ENCODE data around the gene CCR9.

Gene CCR9

GRCh38 chr3:45873638-45874037 lies 12.7 kb upstream of the CCR9 start:
- no peak for DNase-seq

DNA sequence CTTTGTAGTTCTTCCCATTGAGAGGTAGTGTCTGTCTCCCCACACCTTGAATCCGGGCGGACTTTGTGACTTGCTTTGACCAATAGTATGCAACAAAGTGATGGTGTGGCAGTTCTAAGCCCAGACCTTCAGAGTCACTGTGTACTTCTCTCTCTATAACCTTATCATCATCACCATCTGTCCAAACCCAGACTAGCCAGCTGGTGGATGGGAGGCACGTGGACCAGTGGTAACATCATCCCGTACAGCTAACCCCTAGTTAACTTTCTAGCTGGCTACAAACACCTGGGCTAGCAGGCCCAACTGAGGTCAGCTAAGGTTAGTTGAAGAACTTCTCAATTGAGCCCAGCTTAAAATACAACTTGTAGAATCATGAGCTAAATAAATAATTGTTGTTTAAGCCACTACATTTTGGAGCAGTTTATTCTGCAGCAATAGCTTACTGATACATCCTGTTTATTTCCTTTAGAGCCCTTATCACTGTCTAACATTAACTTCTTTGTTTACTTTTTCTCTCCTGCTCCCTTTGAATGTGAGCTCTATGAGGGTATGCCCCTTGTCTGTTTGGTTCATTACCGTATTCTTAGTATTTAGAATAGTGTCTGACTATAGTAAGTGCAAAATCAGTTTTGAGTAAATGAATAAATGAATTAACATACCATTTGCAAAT lies 11.5 kb upstream of the CCR9 start:
- DNase-seq, result no peak

DNA sequence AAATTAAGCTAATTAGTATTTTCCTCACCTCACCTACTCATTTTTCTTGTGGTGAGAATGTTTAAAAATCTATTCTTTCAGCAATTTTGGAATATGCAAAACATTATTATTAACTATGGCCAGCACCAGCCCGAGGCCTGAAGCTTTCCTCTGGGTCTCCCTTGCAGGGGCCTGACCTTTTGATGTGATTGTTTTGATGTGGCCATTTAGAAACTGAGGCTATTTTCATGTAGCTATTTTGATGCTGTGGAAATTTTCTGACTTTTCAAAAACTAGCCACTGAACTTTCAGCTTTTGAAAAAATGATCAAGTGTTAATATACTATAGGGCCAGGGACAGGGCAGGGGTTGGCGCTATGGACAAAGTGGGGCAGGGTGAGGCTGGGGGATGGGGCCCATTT lies 8.2 kb upstream of the CCR9 start:
- DNase-seq, result no peak

DNA sequence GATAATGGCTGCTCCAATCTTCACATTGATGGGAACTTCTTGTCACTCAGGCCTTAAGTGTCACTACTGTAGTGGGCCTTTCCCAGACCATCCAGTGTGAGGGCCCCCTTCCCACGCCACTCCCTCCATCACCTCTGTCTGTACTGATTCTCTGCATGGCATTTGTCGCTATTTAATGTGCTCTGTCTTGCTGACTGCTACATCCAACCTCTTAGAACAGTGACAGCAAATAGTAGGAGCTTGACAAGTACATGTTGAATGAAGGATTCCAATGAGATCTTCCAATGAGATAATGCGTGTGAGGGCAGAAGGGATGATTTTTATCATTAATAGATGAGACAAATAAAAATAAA lies 5.6 kb upstream of the CCR9 start:
- DNase-seq, result no peak

DNA sequence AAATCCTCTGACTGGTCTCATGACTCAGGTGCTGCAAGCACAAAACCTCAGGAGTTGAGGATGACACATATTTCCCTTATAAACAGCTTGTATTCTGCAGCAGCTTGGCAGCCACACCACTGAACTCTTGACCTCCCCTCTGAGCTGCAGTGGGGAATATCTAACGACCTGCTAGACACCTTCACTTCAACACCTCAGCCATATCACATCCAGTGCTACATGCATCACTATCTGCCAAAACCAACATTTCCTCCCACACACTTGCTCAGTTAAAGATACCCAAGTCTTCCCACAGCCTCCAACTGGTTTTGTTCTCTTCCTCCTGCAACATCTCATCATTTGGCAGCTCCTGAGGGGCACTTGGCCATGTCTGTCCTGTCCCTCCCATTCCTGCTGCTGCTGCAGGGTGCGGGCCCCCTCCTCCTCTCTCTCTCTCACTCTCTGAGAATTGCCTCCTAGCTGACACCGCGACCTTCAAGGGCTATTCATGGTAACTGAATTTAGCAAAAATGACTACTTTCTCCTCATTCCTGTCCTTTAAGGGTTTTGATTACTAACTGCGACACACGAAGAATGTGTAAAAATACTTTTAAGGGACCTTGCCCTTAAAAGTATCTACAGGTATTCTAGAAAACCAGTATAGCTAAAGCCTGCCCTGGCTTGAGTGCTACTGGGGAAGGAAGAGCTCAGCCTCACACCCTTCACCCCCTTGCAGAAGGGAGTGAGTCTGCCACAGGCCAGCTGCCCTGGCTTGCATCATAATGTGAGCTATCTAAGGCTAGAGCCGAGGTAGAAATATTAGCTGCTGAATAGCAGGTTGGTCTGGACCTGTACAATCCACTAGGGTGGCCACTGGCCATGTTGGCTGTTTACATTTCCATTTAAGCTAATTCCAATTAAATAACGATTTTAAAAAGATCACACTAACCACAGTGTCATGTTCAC lies 5.0 kb upstream of the CCR9 start:
- DNase-seq, result no peak

GRCh38 chr3:45884368-45885201 lies 1.8 kb upstream of the CCR9 start:
- no peak for DNase-seq

DNA sequence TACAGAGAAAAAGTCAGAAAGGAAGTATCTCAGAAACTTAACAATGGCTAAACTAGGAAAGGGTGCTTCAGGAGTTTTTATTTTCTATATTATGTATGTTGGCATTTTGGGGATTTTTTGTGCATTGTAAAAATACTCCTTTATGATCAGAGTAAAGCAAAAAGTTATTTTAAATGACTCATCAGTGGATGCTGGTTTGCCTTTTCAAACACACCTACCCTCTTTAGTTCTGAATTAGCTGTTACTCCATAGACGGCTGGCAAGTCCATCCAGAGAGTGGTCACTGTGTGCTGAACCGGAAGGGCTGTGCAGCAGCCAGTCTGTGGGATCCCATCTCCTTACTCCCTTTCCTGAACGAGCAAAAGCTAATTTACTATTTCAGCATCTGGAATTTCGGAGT lies 942 bp downstream of the CCR9 start:
- DNase-seq, result no peak

DNA sequence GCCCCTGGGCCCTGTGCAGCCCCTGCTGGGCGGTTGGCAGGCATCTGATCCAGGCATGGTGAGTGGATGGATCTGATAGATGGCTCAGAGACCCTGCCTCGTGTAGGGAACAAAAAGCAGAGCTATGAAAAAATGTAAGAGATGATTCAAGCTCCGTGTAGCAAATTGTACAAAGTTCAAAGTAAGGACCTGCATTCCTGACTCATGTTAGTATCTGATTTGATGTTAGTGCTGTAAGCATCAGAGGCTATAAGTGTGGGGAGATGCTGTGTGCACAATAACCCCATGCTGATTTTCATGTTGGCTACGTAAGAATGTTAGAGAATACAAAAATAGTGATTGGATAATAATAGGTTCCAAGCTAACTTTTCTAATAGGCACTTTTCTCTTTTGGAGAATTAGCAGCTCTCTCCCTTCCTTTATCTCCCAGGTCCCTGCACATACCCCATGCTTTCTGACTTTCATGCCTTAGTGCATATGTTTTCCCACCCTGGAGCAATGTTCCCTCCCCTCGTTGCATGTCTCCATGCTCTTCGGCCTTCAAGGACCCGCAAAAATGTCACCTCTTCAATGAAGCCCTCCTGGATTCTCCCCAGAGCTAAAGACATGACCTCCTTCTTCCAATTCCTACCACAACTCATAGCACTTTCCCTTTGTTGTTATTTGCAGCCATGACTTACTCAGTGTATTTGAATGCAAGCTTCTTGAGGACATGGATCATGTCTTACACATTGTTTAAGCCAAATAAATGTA lies 1.6 kb downstream of the CCR9 start:
- no peak for DNase-seq

DNA sequence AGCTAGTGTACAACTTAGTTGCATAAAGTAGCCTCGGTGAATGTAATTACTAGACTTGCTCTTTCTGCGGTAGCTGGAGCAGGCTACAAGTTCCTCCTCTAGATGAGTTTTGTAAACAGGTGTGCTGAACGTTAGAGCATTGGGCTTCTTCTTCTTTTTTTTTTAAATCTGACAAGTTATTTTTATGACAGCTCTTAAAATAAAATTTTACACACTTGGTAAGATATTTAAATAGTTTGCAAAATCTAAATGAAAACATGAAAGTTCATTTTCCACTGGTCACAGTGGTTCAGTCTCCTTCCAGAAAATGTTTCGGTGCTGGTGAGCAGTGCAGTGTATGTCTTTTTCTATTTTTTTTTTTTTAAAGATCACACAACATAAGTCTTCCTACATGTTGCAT lies 3.0 kb downstream of the CCR9 start:
- no peak for DNase-seq

GRCh38 chr3:45890405-45890804 lies 4.1 kb downstream of the CCR9 start:
- no peak for DNase-seq

GRCh38 chr3:45892161-45892560 lies 5.8 kb downstream of the CCR9 start:
- no peak for DNase-seq

GRCh38 chr3:45894015-45894414 lies 7.7 kb downstream of the CCR9 start:
- DNase-seq, result no peak

DNA sequence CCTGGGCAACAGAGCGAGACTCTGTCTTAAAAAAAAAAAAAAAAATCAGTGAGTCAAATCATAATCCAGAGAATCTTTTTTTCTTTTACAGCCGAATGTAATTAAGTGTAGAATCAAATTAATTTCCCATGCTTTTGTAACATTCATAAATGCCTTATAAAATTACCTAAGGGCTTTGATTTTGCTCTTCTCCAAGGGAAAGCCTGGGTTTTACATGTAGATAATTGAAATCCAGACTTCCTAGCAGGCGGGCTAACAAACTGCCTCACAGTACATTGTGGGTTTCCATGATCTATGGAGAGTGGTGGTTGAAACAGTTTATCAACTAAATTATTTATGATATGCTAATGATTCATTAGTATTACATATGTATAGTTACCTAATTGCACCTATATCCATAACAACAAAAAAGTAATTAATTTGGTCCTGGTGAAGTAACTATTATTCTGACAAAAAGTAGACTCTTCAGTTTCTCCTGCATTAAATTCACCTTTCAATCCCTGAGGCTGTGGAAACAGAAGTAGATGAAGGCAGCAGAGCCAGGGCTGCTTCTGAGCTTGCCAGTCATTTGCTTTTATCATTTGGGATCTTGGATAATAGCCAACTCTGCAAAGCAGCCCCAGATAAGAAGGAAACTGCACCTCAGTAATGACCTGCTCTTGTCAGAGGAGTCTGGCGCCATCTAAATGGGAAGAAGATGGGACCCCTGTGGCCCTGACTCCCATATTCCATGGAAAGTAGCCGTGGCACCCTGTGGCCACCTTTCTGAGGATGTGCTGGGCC lies 9.5 kb downstream of the CCR9 start:
- DNase-seq, result no peak

DNA sequence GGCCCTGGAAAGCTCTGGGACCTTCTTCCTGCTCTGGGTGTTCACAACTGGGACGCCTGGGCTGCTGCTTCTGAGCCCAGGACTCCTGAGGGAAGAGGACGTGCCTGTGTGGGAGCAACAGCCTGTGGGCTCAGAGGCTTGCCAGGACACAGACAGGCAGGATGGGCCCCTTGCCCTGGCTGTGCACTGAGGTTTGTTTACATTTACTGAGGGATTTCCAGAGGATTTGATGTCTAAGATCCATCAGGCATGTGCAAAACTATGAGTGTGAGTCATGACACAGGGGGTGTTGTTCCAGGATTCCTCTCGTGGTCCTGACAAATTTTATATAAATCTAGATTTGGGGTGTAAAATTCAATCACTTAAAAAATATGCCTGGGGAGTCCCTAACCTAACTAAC lies 10.6 kb downstream of the CCR9 start:
- DNase-seq, result peak; percentile 64

- no peak for DNase-seq
Observed at GRCh38 chr3:45904931-45905330, 18.6 kb downstream of the CCR9 start.

DNA sequence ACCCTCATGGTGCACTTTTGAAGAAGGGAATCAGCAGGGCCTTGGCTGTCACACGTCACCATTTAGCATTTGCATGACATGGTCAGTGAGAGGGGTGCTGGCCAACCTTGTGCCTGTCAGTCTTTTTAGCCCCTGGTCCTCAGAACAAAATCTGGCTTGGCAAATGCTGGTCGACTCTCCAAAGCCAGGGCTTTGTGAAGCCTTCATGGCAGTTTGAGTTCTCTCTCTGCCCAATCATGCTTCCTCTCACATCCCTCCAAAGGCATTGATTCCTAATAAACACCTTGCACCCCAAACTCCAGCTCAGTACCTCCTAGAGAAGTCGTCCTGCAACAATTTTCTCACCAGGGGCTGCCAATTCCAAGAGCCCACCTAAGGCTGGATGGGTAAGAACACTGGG lies 19.4 kb downstream of the CCR9 start:
- no peak for DNase-seq

DNA sequence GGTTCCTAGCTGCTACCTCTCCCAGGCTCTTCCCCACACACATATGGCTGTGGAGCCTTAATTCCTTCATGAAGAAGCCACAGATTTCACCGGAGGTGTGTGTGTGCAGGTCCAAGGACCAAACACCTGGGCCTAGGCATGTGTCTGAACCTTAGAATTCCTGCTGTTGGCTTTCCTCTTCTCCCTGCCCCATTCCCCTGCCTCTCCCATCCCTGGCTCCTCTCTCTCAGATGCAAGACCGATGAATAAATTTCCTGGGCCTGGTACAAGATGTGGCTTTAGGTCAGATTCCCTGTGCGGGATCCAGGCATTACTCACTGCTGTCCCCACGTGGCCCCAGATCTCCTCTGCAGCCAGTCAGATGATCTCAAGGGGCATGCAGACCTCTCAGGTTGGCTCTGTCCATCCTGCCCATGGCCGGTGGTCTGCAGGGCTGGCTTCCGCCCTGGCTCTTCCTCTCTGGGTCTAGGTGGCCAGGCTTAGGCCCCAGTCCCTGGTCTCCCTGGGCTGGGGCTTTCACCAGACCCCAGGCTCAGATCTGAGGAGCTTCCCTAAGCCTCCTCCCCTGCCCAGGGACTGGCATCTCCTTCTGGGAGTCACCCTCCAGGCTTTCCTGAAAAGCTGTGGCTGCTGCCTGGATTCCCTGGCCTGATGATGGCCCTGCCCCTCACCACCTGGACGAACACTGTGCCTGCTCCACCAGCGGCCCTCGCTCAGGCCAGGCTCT lies 20.5 kb downstream of the CCR9 start:
- DNase-seq, result peak; percentile 37

- peak; percentile 21 for DNase-seq
Observed at GRCh38 chr3:45907769-45908705, 21.7 kb downstream of the CCR9 start.

DNA sequence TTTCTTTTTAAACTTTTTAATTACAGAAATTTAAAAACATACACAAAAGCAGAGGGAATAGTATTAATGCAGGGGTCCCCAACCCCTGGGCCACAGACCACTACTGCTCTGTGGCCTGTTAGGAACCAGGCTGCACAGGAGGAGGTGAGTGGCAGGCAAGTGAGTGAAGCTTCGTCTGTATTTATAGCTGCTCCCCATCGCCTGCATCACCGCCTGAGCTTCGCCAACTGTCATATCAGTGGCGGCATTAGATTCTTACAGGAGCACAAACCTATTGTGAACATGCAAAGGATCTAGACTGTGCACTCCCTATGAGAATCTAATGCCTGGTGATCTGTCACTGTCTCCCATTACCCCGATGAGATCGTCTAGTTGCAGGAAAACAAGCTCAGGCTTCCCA lies 22.4 kb downstream of the CCR9 start:
- DNase-seq, result no peak

DNA sequence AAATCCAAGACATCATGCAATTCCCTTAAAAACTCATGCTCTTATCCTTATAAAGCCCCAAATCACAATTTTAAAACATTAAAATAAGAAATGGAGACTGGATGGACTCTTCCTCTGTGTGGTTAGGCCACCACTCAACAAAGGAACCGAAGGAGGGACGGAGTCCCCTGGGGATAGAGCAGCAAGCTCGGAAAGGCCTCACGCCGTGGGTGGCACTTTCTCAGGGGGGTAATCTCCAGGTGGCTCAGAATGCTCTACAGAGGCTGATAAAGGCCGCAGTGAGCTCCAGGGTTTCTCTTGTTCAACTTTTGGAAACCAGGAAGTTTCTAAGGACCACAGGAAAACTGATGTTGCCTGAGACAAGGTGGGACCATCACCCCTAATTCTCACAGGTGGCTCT lies 23.2 kb downstream of the CCR9 start:
- DNase-seq, result no peak

Measured in fibroblast of skin of right quadriceps (primary cell).